ENCODE results near the gene CYP39A1.

CYP39A1 gene

GRCh38 chr6:46638650-46639049 lies 14.0 kb downstream of the CYP39A1 start:
- H3K27me3 ChIP-seq (ENCODE audit: insufficient read depth, low read length): no peaks in the 10 kb centered on the region
- H3K4me2 ChIP-seq (ENCODE audit: low read length): peak overlapping the region; percentile 30
- H3K9ac ChIP-seq (ENCODE audit: low read length): no peak overlapping the region
- WGBS (ENCODE audit: extremely low coverage, insufficient coverage, insufficient read length): no CpG with 5 or more reads among the region's 2 CpGs
- no peak overlapping the region for H4K12ac ChIP-seq (ENCODE audit: low read depth, low read length)
- H2AFZ ChIP-seq (ENCODE audit: insufficient read depth, low read length, poor library complexity): no peak overlapping the region
- DNase-seq: peak; percentile 84 to 95
- H2BK12ac ChIP-seq (ENCODE audit: low read length): no peak overlapping the region
- no peaks in the 10 kb centered on the region for H3K36me3 ChIP-seq (ENCODE audit: control insufficient read depth in 1 of 2, insufficient read depth in 2 of 2, low read length in 2 of 2)
- no peaks in the 10 kb centered on the region for H3K9me3 ChIP-seq (ENCODE audit: insufficient read depth, low read depth, low read length)
- H2AK5ac ChIP-seq (ENCODE audit: low read length): no peak overlapping the region
- H2BK120ac ChIP-seq (ENCODE audit: insufficient read depth, low read length, poor library complexity): no peak overlapping the region
- no peak overlapping the region for H3K27ac ChIP-seq (ENCODE audit: low read depth, low read length)
- no peak overlapping the region for H4K8ac ChIP-seq (ENCODE audit: low read depth, low read length)
- no peak overlapping the region for H3K23ac ChIP-seq (ENCODE audit: low read length)
- H3K14ac ChIP-seq (ENCODE audit: low read length): no peak overlapping the region
- H3K4me3 ChIP-seq (ENCODE audit: low read depth, low read length): no peak overlapping the region
- H2BK5ac ChIP-seq (ENCODE audit: low read depth, low read length, poor library complexity): no peak overlapping the region
- H3K4ac ChIP-seq (ENCODE audit: low read depth, low read length): no peak overlapping the region
- no peak overlapping the region for H3K18ac ChIP-seq (ENCODE audit: low read length)
- H4K91ac ChIP-seq (ENCODE audit: low read depth, low read length): no peak overlapping the region
- H3K79me2 ChIP-seq (ENCODE audit: control insufficient read depth, insufficient read depth, low read length, poor library complexity): no peaks in the 10 kb centered on the region
- no peaks in the 10 kb centered on the region for H3K79me1 ChIP-seq (ENCODE audit: low read length)
- H3K4me1 ChIP-seq (ENCODE audit: control insufficient read depth in 1 of 2, insufficient read depth in 2 of 2, low read length in 2 of 2): peaks cover 0 to 2% of the 10 kb centered on the region in 2 experiments

GRCh38 chr6:46637933-46638332 lies 14.7 kb downstream of the CYP39A1 start:
- Histone ChIP-seq H3K4ac (ENCODE audit: low read depth, low read length) (no peak overlapping the region), H3K18ac (ENCODE audit: low read length) (no peak overlapping the region), H3K79me2 (ENCODE audit: control insufficient read depth, insufficient read depth, low read length, poor library complexity) (no peaks in the 10 kb centered on the region), H3K79me1 (ENCODE audit: low read length) (no peaks in the 10 kb centered on the region), H4K91ac (ENCODE audit: low read depth, low read length) (no peak overlapping the region), H2AK5ac (ENCODE audit: low read length) (no peak overlapping the region), H3K14ac (ENCODE audit: low read length) (no peak overlapping the region), H4K8ac (ENCODE audit: low read depth, low read length) (no peak overlapping the region), H3K9ac (ENCODE audit: low read length) (no peak overlapping the region), H3K36me3 (ENCODE audit: control insufficient read depth in 1 of 2, insufficient read depth in 2 of 2, low read length in 2 of 2) (no peaks in the 10 kb centered on the region), H3K4me3 (ENCODE audit: low read depth, low read length) (no peak overlapping the region), H3K23ac (ENCODE audit: low read length) (no peak overlapping the region), H3K27ac (ENCODE audit: low read depth, low read length) (no peak overlapping the region), H2AFZ (ENCODE audit: insufficient read depth, low read length, poor library complexity) (no peak overlapping the region), H2BK5ac (ENCODE audit: low read depth, low read length, poor library complexity) (no peak overlapping the region), H2BK12ac (ENCODE audit: low read length) (no peak overlapping the region), H3K4me2 (ENCODE audit: low read length) (no peak overlapping the region), H3K4me1 (ENCODE audit: control insufficient read depth in 1 of 2, insufficient read depth in 2 of 2, low read length in 2 of 2) (peaks cover 0 to 2% of the 10 kb centered on the region in 2 experiments), H3K9me3 (ENCODE audit: insufficient read depth, low read depth, low read length) (no peaks in the 10 kb centered on the region), H3K27me3 (ENCODE audit: insufficient read depth, low read length) (no peaks in the 10 kb centered on the region), H4K12ac (ENCODE audit: low read depth, low read length) (no peak overlapping the region), H2BK120ac (ENCODE audit: insufficient read depth, low read length, poor library complexity) (no peak overlapping the region)
- no CpG with 5 or more reads among the region's 1 CpG for WGBS (ENCODE audit: extremely low coverage, insufficient coverage, insufficient read length)
- no peak for DNase-seq

GRCh38 chr6:46637145-46637544 lies 15.5 kb downstream of the CYP39A1 start:
- Histone ChIP-seq H3K4me1 (ENCODE audit: control insufficient read depth in 1 of 2, insufficient read depth in 2 of 2, low read length in 2 of 2) (peaks cover 0 to 2% of the 10 kb centered on the region in 2 experiments), H3K9ac (ENCODE audit: low read length) (no peak overlapping the region), H2AFZ (ENCODE audit: insufficient read depth, low read length, poor library complexity) (no peak overlapping the region), H3K14ac (ENCODE audit: low read length) (no peak overlapping the region), H3K27ac (ENCODE audit: low read depth, low read length) (no peak overlapping the region), H3K79me1 (ENCODE audit: low read length) (no peaks in the 10 kb centered on the region), H3K27me3 (ENCODE audit: insufficient read depth, low read length) (no peaks in the 10 kb centered on the region), H3K36me3 (ENCODE audit: control insufficient read depth in 1 of 2, insufficient read depth in 2 of 2, low read length in 2 of 2) (no peaks in the 10 kb centered on the region), H3K23ac (ENCODE audit: low read length) (no peak overlapping the region), H4K12ac (ENCODE audit: low read depth, low read length) (no peak overlapping the region), H3K18ac (ENCODE audit: low read length) (no peak overlapping the region), H3K79me2 (ENCODE audit: control insufficient read depth, insufficient read depth, low read length, poor library complexity) (no peaks in the 10 kb centered on the region), H3K4me2 (ENCODE audit: low read length) (no peak overlapping the region), H3K4me3 (ENCODE audit: low read depth, low read length) (no peak overlapping the region), H3K9me3 (ENCODE audit: insufficient read depth, low read depth, low read length) (no peaks in the 10 kb centered on the region), H4K8ac (ENCODE audit: low read depth, low read length) (no peak overlapping the region), H2BK12ac (ENCODE audit: low read length) (no peak overlapping the region), H2BK120ac (ENCODE audit: insufficient read depth, low read length, poor library complexity) (no peak overlapping the region), H2BK5ac (ENCODE audit: low read depth, low read length, poor library complexity) (no peak overlapping the region), H3K4ac (ENCODE audit: low read depth, low read length) (no peak overlapping the region), H2AK5ac (ENCODE audit: low read length) (no peak overlapping the region), H4K91ac (ENCODE audit: low read depth, low read length) (no peak overlapping the region)
- WGBS (ENCODE audit: extremely low coverage, insufficient coverage, insufficient read length): no CpG with 5 or more reads among the region's 5 CpGs
- DNase-seq: peak; percentile 96 to 99

GRCh38 chr6:46635462-46635861 lies 17.2 kb downstream of the CYP39A1 start:
- H2AK5ac ChIP-seq (ENCODE audit: low read length): no peak overlapping the region
- H4K8ac ChIP-seq (ENCODE audit: low read depth, low read length): no peak overlapping the region
- H3K4ac ChIP-seq (ENCODE audit: low read depth, low read length): no peak overlapping the region
- H2BK5ac ChIP-seq (ENCODE audit: low read depth, low read length, poor library complexity): no peak overlapping the region
- H3K79me1 ChIP-seq (ENCODE audit: low read length): no peaks in the 10 kb centered on the region
- no peak overlapping the region for H2AFZ ChIP-seq (ENCODE audit: insufficient read depth, low read length, poor library complexity)
- H2BK120ac ChIP-seq (ENCODE audit: insufficient read depth, low read length, poor library complexity): no peak overlapping the region
- WGBS (ENCODE audit: extremely low coverage, insufficient coverage, insufficient read length): no CpG with 5 or more reads among the region's 6 CpGs
- no peaks in the 10 kb centered on the region for H3K36me3 ChIP-seq (ENCODE audit: control insufficient read depth in 1 of 2, insufficient read depth in 2 of 2, low read length in 2 of 2)
- H3K4me2 ChIP-seq (ENCODE audit: low read length): no peak overlapping the region
- H3K27ac ChIP-seq (ENCODE audit: low read depth, low read length): no peak overlapping the region
- H3K4me1 ChIP-seq (ENCODE audit: control insufficient read depth in 1 of 2, insufficient read depth in 2 of 2, low read length in 2 of 2): peaks cover 0 to 2% of the 10 kb centered on the region in 2 experiments
- no peaks in the 10 kb centered on the region for H3K27me3 ChIP-seq (ENCODE audit: insufficient read depth, low read length)
- H3K4me3 ChIP-seq (ENCODE audit: low read depth, low read length): no peak overlapping the region
- no peaks in the 10 kb centered on the region for H3K9me3 ChIP-seq (ENCODE audit: insufficient read depth, low read depth, low read length)
- no peak overlapping the region for H4K91ac ChIP-seq (ENCODE audit: low read depth, low read length)
- H3K9ac ChIP-seq (ENCODE audit: low read length): no peak overlapping the region
- H3K23ac ChIP-seq (ENCODE audit: low read length): no peak overlapping the region
- no peaks in the 10 kb centered on the region for H3K79me2 ChIP-seq (ENCODE audit: control insufficient read depth, insufficient read depth, low read length, poor library complexity)
- no peak overlapping the region for H3K14ac ChIP-seq (ENCODE audit: low read length)
- DNase-seq: no peak
- no peak overlapping the region for H2BK12ac ChIP-seq (ENCODE audit: low read length)
- H3K18ac ChIP-seq (ENCODE audit: low read length): no peak overlapping the region
- H4K12ac ChIP-seq (ENCODE audit: low read depth, low read length): no peak overlapping the region
